Hematopoietic multipotent progenitor cell (in vitro differentiated cells): Measurements from ENCODE around the gene ANP32E. TPM values are rescaled to one million over a fixed set of nuclear protein-coding genes. Genes with fewer than 3 reads are reported as not detected.
"Not testable (repeated sequence)": the region's sequence is repeated elsewhere in the genome, so short reads cannot be mapped to it uniquely, and the experiment has no call there.

Experiments used
- DNase-seq, 3 donors: peaks; one replicate each; pipeline ENCODE4 v3.0.0-alpha.2; 2011 to 2015; ENCODE audit warnings: low read depth in 2 of 3, low spot score in 2 of 3
- total RNA-seq: library from RNA; depleted of rRNA; stranded (reverse); fragments of >200 nt; gene quantifications from one replicate; pipeline ENCODE4 v1.2.3, GENCODE V29; 2012

Gene ANP32E
- total RNA-seq, 1 donor: 4.8 TPM

GRCh38 chr1:150214099-150214756 lies 21.7 kb downstream of the ANP32E start:
- not testable (repeated sequence) for DNase-seq

GRCh38 chr1:150213170-150214098 lies 22.5 kb downstream of the ANP32E start:
- DNase-seq: peak; percentile 73 to 96 (median 92)

- DNase-seq: no peak
Measured at GRCh38 chr1:150212070-150212469, 23.8 kb downstream of the ANP32E start.

GRCh38 chr1:150210706-150211105 lies 25.2 kb downstream of the ANP32E start:
- DNase-seq: no peak

- no peak for DNase-seq
Measured at GRCh38 chr1:150210091-150210490, 25.8 kb downstream of the ANP32E start.

- not testable (repeated sequence) for DNase-seq
Measured at GRCh38 chr1:150208460-150208859, 27.5 kb downstream of the ANP32E start.

- no peak for DNase-seq
Measured at GRCh38 chr1:150207281-150207971, 28.5 kb downstream of the ANP32E start.

- DNase-seq: no peak
Measured at GRCh38 chr1:150196417-150196816, 39.5 kb downstream of the ANP32E start.

GRCh38 chr1:150194381-150195031 lies 41.4 kb downstream of the ANP32E start:
- DNase-seq: no peak

- DNase-seq: no peak
Measured at GRCh38 chr1:150192012-150192411, 43.9 kb downstream of the ANP32E start.

- no peak for DNase-seq
Measured at GRCh38 chr1:150187560-150187931, 48.4 kb downstream of the ANP32E start.

- DNase-seq: peak in 2 of 3 donors; percentile 76 to 83
Measured at GRCh38 chr1:150186789-150187559, 48.9 kb downstream of the ANP32E start.

GRCh38 chr1:150186438-150186788 lies 49.5 kb downstream of the ANP32E start:
- not testable (repeated sequence) for DNase-seq

- no peak for DNase-seq
Measured at GRCh38 chr1:150185481-150185880, 50.4 kb downstream of the ANP32E start.

GRCh38 chr1:150183061-150183460 lies 52.9 kb downstream of the ANP32E start:
- DNase-seq: no peak

- DNase-seq: no peak
Measured at GRCh38 chr1:150182247-150182646, 53.7 kb downstream of the ANP32E start.

- peak in 2 of 3 donors; percentile 9 to 58 for DNase-seq
Measured at GRCh38 chr1:150180474-150180873, 55.4 kb downstream of the ANP32E start.

- no peak for DNase-seq
Measured at GRCh38 chr1:150179867-150180266, 56.0 kb downstream of the ANP32E start.

GRCh38 chr1:150178548-150178947 lies 57.4 kb downstream of the ANP32E start:
- DNase-seq: no peak

GRCh38 chr1:150176593-150176992 lies 59.3 kb downstream of the ANP32E start:
- DNase-seq: no peak
